GM13977 (cell line): ENCODE results near the gene COL8A2.

Experiments used
- DNase-seq: peaks from one replicate; pipeline ENCODE4 v3.0.0; 2012; ENCODE audit warnings: low spot score
- in situ Hi-C: fragments of 300-500 bp; cut with MboI; formaldehyde crosslinking; loops from one replicate; pipeline ENCODE4 v1.12.0; 2022; ENCODE audit warnings: low sequenced_read_pairs, low pct_unique_long_range_greater_than_20kb, mixed read lengths, inconsistent platforms; ENCODE audit not compliant: unreplicated experiment
- TF ChIP-seq, protein P1 (sequence below): IDR thresholded peaks from 2 replicates; pipeline ENCODE4 v1.5.1; 2012; ENCODE audit warnings: mild to moderate bottlenecking, control low read depth; ENCODE audit not compliant: insufficient read depth; ENCODE audit errors: extremely low read depth, missing control alignments

COL8A2 gene

GRCh38 chr1:36133484-36133883, 8.5 kb upstream of the COL8A2 start:
- no peak for DNase-seq
- TF ChIP-seq, protein P1, sequence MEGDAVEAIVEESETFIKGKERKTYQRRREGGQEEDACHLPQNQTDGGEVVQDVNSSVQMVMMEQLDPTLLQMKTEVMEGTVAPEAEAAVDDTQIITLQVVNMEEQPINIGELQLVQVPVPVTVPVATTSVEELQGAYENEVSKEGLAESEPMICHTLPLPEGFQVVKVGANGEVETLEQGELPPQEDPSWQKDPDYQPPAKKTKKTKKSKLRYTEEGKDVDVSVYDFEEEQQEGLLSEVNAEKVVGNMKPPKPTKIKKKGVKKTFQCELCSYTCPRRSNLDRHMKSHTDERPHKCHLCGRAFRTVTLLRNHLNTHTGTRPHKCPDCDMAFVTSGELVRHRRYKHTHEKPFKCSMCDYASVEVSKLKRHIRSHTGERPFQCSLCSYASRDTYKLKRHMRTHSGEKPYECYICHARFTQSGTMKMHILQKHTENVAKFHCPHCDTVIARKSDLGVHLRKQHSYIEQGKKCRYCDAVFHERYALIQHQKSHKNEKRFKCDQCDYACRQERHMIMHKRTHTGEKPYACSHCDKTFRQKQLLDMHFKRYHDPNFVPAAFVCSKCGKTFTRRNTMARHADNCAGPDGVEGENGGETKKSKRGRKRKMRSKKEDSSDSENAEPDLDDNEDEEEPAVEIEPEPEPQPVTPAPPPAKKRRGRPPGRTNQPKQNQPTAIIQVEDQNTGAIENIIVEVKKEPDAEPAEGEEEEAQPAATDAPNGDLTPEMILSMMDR, result no peak
- in situ Hi-C loops, result loop anchor here (25.0 kb wide), 1 partner anchor 279 kb away; no protein-coding TSS in a partner anchor

DNA sequence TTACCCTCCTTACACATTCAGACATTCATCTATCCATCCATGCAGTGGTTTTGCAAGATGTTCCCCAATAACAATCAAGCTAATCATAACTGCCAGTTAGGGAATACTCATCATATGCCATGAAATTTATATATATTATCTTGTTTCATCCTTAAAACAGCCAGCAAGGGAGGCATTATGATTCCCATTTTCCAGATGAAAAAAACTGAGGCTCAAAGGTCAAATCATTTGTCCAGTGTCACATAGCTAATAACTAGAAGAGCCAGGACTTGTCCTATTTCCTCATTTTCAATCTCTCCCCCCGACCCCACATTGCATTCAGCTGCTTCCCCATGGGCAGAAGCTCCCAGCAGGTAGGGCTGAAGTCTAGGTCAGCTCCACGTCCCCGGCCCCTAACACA, 7.0 kb upstream of the COL8A2 start:
- no peak for DNase-seq
- TF ChIP-seq, protein P1, result no peak
- in situ Hi-C loops, result loop anchor here (25.0 kb wide), 1 partner anchor 280 kb away; no protein-coding TSS in a partner anchor

DNA sequence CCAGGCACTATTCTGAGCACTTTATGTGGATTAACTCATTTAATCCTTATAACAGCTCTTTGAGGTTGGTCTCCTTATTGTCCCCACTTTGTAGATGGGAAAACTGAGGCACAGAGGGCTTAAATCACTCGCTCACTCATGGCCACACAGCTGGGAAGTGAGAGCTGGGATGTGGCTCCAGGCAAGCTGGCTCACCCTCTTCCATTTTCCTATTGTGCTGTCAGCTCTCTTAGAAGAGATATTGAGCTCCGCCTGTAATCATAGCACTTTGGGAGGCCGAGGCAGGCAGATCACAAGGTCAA, 3.8 kb upstream of the COL8A2 start:
- no peak for DNase-seq
- in situ Hi-C loops, result loop anchor here (25.0 kb wide), 1 partner anchor 283 kb away; no protein-coding TSS in a partner anchor
- TF ChIP-seq, protein P1, result no peak

GRCh38 chr1:36128126-36128904, 3.3 kb upstream of the COL8A2 start:
- in situ Hi-C loops, result loop anchor here (25.0 kb wide), 1 partner anchor 284 kb away; no protein-coding TSS in a partner anchor
- TF ChIP-seq, protein P1, result no peak
- no peak for DNase-seq

GRCh38 chr1:36126797-36127500, 1.9 kb upstream of the COL8A2 start:
- in situ Hi-C loops, result loop anchor here (25.0 kb wide), 1 partner anchor 285 kb away; no protein-coding TSS in a partner anchor
- no peak for DNase-seq
- TF ChIP-seq, protein P1, result no peak

DNA sequence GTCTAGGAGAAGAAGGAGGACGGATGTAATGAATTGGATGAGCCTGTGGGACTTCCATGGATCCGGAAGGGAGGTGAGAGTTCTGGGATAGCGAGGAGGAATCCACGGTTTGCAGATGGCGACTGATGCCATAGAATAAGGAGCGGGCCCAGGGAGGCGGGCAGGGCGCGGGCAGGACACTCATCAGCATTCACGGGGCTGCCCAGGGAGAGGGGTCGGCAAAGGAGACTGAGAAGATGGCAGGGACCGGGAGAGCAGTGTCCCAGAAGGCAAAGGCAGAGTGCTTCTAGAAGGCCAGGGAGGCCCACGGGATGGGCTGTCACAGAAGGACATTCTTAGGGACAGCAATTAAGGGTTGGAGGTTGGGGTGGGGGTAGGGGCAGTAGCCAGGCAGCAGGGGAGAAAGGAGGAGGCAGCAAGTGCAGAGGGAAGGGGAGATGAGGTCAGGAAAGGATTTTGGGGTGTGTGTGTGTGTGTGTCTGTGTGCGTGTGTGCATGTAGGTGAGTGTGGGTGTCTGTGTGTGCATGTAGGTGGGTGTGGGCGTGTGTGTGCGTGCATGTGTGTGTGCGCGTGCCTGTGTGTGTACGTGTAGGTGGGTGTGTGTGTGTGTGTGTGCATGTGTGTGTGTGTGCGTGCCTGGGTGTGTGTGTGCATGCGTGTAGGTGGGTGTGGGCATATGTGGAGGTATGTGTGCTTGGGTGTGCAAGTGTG, 1.1 kb upstream of the COL8A2 start:
- in situ Hi-C loops, result loop anchor here (25.0 kb wide), 1 partner anchor 286 kb away; no protein-coding TSS in a partner anchor
- no peak for DNase-seq
- TF ChIP-seq, protein P1, result no peak
